ENCODE data around the gene DLG2.

Gene DLG2

GRCh38 chr11:84691830-84692229, 935.3 kb downstream of the DLG2 start:
- no peaks in the 10 kb centered on the region for H3K27me3 ChIP-seq (ENCODE audit: insufficient read depth, poor library complexity, severe bottlenecking)
- TF ChIP-seq GABPA (IDR thresholded peaks at IDR 0.05; ENCODE audit: low read depth) = no peak
- TF ChIP-seq CTCF (IDR thresholded peaks at IDR 0.05; ENCODE audit: insufficient read depth, low read length) = no peak
- no peak for TF ChIP-seq SPI1 (IDR thresholded peaks at IDR 0.05; ENCODE audit: borderline replicate concordance, low read depth)
- no peak for TF ChIP-seq POLR2AphosphoS5 (IDR thresholded peaks at IDR 0.05; ENCODE audit: low read depth)
- TF ChIP-seq REST (IDR thresholded peaks at IDR 0.05; ENCODE audit: insufficient replicate concordance, low read depth) = no peak
- no peak overlapping the region for H3K27ac ChIP-seq (replicated peaks)
- H3K4me3 ChIP-seq (replicated peaks; ENCODE audit: insufficient read depth, low read length) = no peak overlapping the region
- no peak for DNase-seq (ENCODE audit: low read depth in 1 of 2, low spot score in 1 of 2)

GRCh38 chr11:84687433-84687832, 939.7 kb downstream of the DLG2 start:
- no peaks in the 10 kb centered on the region for H3K27me3 ChIP-seq (ENCODE audit: insufficient read depth, poor library complexity, severe bottlenecking)
- DNase-seq (ENCODE audit: low read depth in 1 of 2, low spot score in 1 of 2) = no peak
- TF ChIP-seq SPI1 (IDR thresholded peaks at IDR 0.05; ENCODE audit: borderline replicate concordance, low read depth) = no peak
- H3K4me3 ChIP-seq (replicated peaks; ENCODE audit: insufficient read depth, low read length) = no peak overlapping the region
- H3K27ac ChIP-seq (replicated peaks) = no peak overlapping the region

GRCh38 chr11:84686716-84687115, 940.4 kb downstream of the DLG2 start:
- TF ChIP-seq REST (IDR thresholded peaks at IDR 0.05; ENCODE audit: insufficient replicate concordance, low read depth) = no peak
- DNase-seq (ENCODE audit: low read depth in 1 of 2, low spot score in 1 of 2) = no peak

GRCh38 chr11:84685976-84686375, 941.2 kb downstream of the DLG2 start:
- DNase-seq (ENCODE audit: low read depth in 1 of 2, low spot score in 1 of 2) = no peak
- TF ChIP-seq REST (IDR thresholded peaks at IDR 0.05; ENCODE audit: insufficient replicate concordance, low read depth) (no peak), SPI1 (IDR thresholded peaks at IDR 0.05; ENCODE audit: borderline replicate concordance, low read depth) (no peak), POLR2AphosphoS5 (IDR thresholded peaks at IDR 0.05; ENCODE audit: low read depth) (no peak), GABPA (IDR thresholded peaks at IDR 0.05; ENCODE audit: low read depth) (no peak), CTCF (IDR thresholded peaks at IDR 0.05; ENCODE audit: insufficient read depth, low read length) (no peak)

More at GRCh38 chr11:84686716-84687115, 940.4 kb downstream of the DLG2 start:
- H3K4me3 ChIP-seq (replicated peaks; ENCODE audit: insufficient read depth, low read length) = no peak overlapping the region
- H3K27me3 ChIP-seq (ENCODE audit: insufficient read depth, poor library complexity, severe bottlenecking) = no peaks in the 10 kb centered on the region
- H3K27ac ChIP-seq (replicated peaks) = no peak overlapping the region

More at GRCh38 chr11:84685976-84686375, 941.2 kb downstream of the DLG2 start:
- Histone ChIP-seq H3K27me3 (ENCODE audit: insufficient read depth, poor library complexity, severe bottlenecking) (no peaks in the 10 kb centered on the region), H3K27ac (replicated peaks) (no peak overlapping the region), H3K4me3 (replicated peaks; ENCODE audit: insufficient read depth, low read length) (no peak overlapping the region)
